CD4-positive, alpha-beta T cell treated with Interleukin-17A for 1 hour (primary cell): ENCODE results near the gene FAM200C.
"Not testable (repeated sequence)": the region's sequence is repeated elsewhere in the genome, so short reads cannot be mapped to it uniquely, and the experiment has no call there.

Experiments used
- DNase-seq: peaks from one replicate; pipeline ENCODE4 v3.0.0-alpha.2; 2020

FAM200C gene

GRCh38 chr5:160399402-160400353, at the start of gene FAM200C:
Gene FAM200C (minus strand): TSS chr5:160400054. CDS start chr5:160395490, 4,564 bp downstream.
- DNase-seq: peak; percentile 76

GRCh38 chr5:160449458-160449857, 49.6 kb upstream of the FAM200C start:
- no peak for DNase-seq

GRCh38 chr5:160448886-160449285, 49.0 kb upstream of the FAM200C start:
- DNase-seq: no peak

GRCh38 chr5:160445751-160446150, 45.9 kb upstream of the FAM200C start:
- no peak for DNase-seq

- no peak for DNase-seq
Observed at GRCh38 chr5:160445132-160445531, 45.3 kb upstream of the FAM200C start.

- no peak for DNase-seq
Observed at GRCh38 chr5:160444407-160444806, 44.6 kb upstream of the FAM200C start.

GRCh38 chr5:160442824-160443431, 43.1 kb upstream of the FAM200C start:
- no peak for DNase-seq

- DNase-seq: no peak
Observed at GRCh38 chr5:160441311-160441781, 41.5 kb upstream of the FAM200C start.

GRCh38 chr5:160439205-160439600, 39.3 kb upstream of the FAM200C start:
- DNase-seq: peak; percentile 89

GRCh38 chr5:160438316-160439204, 38.7 kb upstream of the FAM200C start:
- DNase-seq: peak; percentile 76

- DNase-seq: no peak
Observed at GRCh38 chr5:160437271-160437670, 37.4 kb upstream of the FAM200C start.

- not testable (repeated sequence) for DNase-seq
Observed at GRCh38 chr5:160436661-160437060, 36.8 kb upstream of the FAM200C start.

- DNase-seq: no peak
Observed at GRCh38 chr5:160436017-160436416, 36.2 kb upstream of the FAM200C start.

GRCh38 chr5:160435532-160435931, 35.7 kb upstream of the FAM200C start:
- DNase-seq: no peak

- DNase-seq: no peak
Observed at GRCh38 chr5:160434022-160434531, 34.2 kb upstream of the FAM200C start.

- no peak for DNase-seq
Observed at GRCh38 chr5:160432787-160433186, 32.9 kb upstream of the FAM200C start.

- DNase-seq: no peak
Observed at GRCh38 chr5:160432196-160432595, 32.3 kb upstream of the FAM200C start.

- no peak for DNase-seq
Observed at GRCh38 chr5:160427607-160428006, 27.8 kb upstream of the FAM200C start.

GRCh38 chr5:160423099-160423498, 23.2 kb upstream of the FAM200C start:
- no peak for DNase-seq

GRCh38 chr5:160421625-160422258, 21.9 kb upstream of the FAM200C start, which contains the start of gene PTTG1:
Gene PTTG1 (plus strand): TSS chr5:160421855. CDS start chr5:160422313, 458 bp downstream.
- DNase-seq: peak; percentile 93

GRCh38 chr5:160420331-160420610, 20.4 kb upstream of the FAM200C start:
- no peak for DNase-seq
